ENCODE measurements around the gene TTC31.

DNA sequence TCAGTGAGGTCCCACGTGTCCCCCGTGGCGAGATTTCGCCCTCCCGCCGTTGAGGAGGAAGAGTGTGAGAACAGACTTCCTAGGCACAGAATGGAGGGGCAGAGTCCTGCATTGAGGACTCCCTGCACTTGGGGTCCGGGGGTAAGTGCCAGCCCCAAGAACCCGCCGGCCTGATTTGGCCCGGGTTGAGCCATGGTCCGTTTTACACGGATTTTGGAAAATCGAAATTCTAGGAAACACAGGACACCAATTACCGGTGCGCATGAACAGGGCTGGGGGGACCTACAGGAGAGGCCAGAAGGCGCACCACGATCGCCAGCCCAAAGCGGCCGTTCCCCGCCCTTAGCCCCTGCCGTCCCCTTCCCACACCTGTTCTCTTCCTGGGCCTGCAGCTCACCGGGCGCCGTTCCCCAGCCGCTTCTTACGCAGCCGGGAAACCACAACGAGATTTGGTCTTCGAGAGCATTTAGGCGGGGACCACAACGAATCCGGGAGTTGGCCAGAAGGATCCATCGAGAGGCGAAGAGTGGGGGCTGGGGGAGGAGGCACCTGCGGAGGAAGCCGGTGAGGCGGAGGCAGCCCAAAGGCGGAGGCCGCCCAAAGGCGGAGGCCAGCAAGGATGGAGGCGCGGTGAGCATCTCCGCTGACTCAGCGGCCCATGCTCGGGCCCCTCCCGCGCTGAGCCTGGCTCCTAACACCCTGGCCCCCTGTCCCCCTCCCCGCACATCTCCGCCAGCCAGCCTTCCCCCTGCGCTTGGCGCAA, 30.9 kb downstream of the TTC31 start:
- no peak for TF ChIP-seq CTCF (IDR thresholded peaks at IDR 0.05)
- TF ChIP-seq POLR2A (IDR thresholded peaks at IDR 0.05) = no peak

Measured in lower leg skin (tissue), 3 donors.